ENCODE measurements around the gene ZBTB34. TPM values are rescaled to one million over a fixed set of nuclear protein-coding genes. Genes with fewer than 3 reads are reported as not detected.
A peak's percentile ranks its signal among the peaks of the same experiment; 100 is the strongest.

Gene ZBTB34
- total RNA-seq, 2 donors from 2014 or later, result 5.3 to 7.5 TPM

DNA sequence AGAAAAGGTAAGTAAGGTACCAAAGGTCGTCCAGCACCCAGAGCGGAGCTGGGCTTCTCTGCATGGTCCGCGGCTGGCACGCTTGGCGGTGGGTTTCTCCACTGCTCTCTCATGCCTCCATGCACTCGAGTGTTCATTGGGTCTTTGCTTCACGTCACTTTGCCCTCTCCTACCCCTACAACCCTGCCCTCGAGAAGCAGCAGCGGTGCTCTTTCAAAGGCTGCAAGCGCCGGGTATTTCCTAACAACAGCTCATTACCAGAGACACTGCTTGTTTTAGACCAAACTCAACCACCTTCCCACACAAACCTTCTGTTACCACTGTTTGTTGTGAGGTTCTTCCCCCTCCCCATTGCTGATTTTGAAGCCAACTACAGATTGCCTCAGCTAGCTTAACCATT, 21.5 kb upstream of the ZBTB34 start:
- Histone ChIP-seq H3K4me1 (peaks cover 13% of the 10 kb centered on the region), H3K36me3 (replicated peaks in 1 of 2; ENCODE audit: insufficient read depth in 1 of 2, low read depth in 2 of 2) (no peaks in the 10 kb centered on the region), H3K27ac (no peak overlapping the region), H3K9me3 (no peaks in the 10 kb centered on the region), H3K4me3 (no peak overlapping the region), H3K27me3 (no peaks in the 10 kb centered on the region)
- WGBS, 2 donors, result 91 to 94% methylated on average over 12 of the region's 12 CpGs
- no peak for TF ChIP-seq POLR2A (IDR thresholded peaks at IDR 0.05)
- TF ChIP-seq, protein P1, sequence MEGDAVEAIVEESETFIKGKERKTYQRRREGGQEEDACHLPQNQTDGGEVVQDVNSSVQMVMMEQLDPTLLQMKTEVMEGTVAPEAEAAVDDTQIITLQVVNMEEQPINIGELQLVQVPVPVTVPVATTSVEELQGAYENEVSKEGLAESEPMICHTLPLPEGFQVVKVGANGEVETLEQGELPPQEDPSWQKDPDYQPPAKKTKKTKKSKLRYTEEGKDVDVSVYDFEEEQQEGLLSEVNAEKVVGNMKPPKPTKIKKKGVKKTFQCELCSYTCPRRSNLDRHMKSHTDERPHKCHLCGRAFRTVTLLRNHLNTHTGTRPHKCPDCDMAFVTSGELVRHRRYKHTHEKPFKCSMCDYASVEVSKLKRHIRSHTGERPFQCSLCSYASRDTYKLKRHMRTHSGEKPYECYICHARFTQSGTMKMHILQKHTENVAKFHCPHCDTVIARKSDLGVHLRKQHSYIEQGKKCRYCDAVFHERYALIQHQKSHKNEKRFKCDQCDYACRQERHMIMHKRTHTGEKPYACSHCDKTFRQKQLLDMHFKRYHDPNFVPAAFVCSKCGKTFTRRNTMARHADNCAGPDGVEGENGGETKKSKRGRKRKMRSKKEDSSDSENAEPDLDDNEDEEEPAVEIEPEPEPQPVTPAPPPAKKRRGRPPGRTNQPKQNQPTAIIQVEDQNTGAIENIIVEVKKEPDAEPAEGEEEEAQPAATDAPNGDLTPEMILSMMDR (IDR thresholded peaks at IDR 0.05), result no peak
- intact Hi-C loops (cut with DNase I), result no loop called here
- ATAC-seq, result no peak
- no peak for DNase-seq

DNA sequence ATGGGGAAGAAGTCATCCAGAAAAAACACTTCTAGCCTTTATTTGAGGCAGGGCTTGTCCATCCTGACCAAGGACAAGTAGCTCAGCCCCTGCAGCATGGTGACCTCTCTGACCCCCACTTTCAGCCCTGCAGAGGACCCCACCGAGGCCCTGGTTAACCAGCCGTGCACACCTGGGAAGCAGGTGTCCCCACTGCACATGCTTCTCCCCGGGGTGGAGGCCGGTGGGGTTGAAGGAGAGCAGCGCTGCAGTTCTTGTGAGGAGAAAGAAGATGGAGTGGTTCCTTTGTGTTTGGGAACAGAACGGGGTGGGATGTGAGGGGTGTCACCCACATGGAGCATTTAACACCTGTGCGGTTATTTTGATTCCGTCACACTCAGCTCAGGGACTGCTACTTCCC, 21.1 kb upstream of the ZBTB34 start:
- TF ChIP-seq, protein P1 (IDR thresholded peaks at IDR 0.05), result no peak
- no peak for TF ChIP-seq POLR2A (IDR thresholded peaks at IDR 0.05)
- WGBS, 2 donors, result 87 to 89% methylated on average over 4 to 8 of the region's 8 CpGs
- H3K27ac ChIP-seq, result no peak overlapping the region

DNA sequence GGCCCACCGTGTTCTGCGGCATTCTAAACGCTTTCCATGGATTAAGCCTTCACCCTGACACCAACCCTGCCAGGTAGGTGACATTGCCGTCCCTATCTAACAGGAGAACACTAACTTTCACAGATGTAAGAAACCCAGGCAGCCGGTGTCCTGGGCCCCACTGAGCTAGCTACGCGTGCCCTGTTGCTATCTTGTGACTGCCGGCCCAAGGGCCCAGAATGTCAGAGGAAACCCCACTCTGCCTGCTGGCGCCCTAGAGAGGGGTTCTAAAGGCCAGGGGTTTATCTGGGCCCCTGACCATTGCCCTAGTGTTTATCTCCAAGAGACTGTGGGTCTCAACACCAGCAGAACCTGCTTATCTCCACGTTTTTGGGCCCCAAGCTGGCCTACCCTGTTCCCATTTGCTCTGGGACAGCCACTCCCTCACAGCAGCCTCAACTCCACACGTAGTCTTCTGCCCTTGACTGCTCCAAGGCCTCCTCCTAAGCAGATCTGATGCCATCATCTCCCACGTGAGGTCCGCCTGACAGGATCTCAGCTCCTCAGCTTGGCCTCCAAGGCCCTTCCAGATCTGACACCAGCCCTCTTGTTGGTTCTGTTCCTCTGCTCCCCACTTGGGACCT, 18.1 kb upstream of the ZBTB34 start:
- ATAC-seq (no peak), DNase-seq (no peak)
- intact Hi-C loops (cut with DNase I), result no loop called here
- Histone ChIP-seq H3K27ac (peak overlapping the region in 3 of 4 donors; percentile 59 to 70 (median 68)), H3K4me1 (peaks cover 16% of the 10 kb centered on the region), H3K4me3 (no peak overlapping the region), H3K36me3 (replicated peaks in 1 of 2; ENCODE audit: insufficient read depth in 1 of 2, low read depth in 2 of 2) (no peaks in the 10 kb centered on the region), H3K27me3 (no peaks in the 10 kb centered on the region), H3K9me3 (no peaks in the 10 kb centered on the region)
- TF ChIP-seq, protein P1 (IDR thresholded peaks at IDR 0.05), result no peak
- TF ChIP-seq POLR2A (IDR thresholded peaks at IDR 0.05), result no peak
- 83 to 88% methylated on average over 13 of the region's 13 CpGs for WGBS, 2 donors

More for the DNA sequence above, 21.1 kb upstream of the ZBTB34 start:
- no peaks in the 10 kb centered on the region for H3K9me3 ChIP-seq
- no peak overlapping the region for H3K4me3 ChIP-seq
- H3K36me3 ChIP-seq (replicated peaks in 1 of 2; ENCODE audit: insufficient read depth in 1 of 2, low read depth in 2 of 2), result no peaks in the 10 kb centered on the region
- intact Hi-C loops (cut with DNase I), result no loop called here
- ATAC-seq (no peak), DNase-seq (no peak)
- H3K27me3 ChIP-seq, result no peaks in the 10 kb centered on the region
- H3K4me1 ChIP-seq, result peaks cover 16% of the 10 kb centered on the region

DNA sequence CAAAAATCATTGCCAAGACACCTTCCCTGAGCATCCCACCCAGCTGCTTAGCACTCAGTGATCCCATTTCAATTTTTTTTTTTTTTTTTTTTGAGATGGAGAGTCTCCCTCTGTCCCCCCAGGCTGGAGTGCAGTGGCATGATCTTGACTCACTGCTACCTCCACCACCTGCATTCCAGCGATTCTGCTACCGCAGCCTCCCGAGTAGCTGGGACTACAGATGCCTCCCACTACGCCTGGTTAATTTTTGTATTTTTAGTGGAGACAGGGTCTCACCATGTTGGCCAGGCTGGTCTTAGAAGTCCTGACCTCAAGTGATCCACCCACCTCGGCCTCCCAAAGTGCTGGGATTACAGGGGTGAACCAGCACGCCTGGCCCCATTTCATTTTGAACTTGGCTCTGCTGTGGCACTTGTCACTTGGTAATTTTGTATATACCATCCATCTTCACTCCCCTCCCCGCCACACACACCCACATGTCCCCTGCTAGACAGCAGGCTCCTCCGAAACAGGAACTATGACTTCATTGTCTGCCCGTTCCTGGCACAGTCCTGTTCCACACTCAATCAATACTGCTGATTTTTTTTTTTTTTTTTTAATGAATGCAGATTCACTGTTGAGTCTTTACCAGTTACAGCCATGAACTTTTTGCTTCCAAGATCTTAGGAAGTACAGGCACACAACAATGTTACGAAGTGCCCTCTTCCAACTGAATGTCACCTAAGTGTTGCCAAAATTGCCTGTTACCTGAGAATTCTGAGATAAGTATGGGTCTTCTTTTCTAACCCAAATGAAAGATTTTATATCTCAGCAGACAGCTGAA, 17.3 kb upstream of the ZBTB34 start:
- DNase-seq, result peak in 3 of 4 donors; percentile 23 to 43 (median 27)
- peak; percentile 79 for ATAC-seq
- no peaks in the 10 kb centered on the region for H3K27me3 ChIP-seq

More for the DNA sequence above, 17.3 kb upstream of the ZBTB34 start:
- Histone ChIP-seq H3K9me3 (no peaks in the 10 kb centered on the region), H3K36me3 (replicated peaks in 1 of 2; ENCODE audit: insufficient read depth in 1 of 2, low read depth in 2 of 2) (no peaks in the 10 kb centered on the region), H3K27ac (peak overlapping the region in 3 of 4 donors; percentile 59 to 70 (median 68)), H3K4me1 (peaks cover 16% of the 10 kb centered on the region), H3K4me3 (no peak overlapping the region)
- intact Hi-C loops (cut with DNase I), result no loop called here
- TF ChIP-seq, protein P1 (IDR thresholded peaks at IDR 0.05), result no peak
- TF ChIP-seq POLR2A (IDR thresholded peaks at IDR 0.05), result no peak
- WGBS, 2 donors, result 47% methylated on average over 10 of the region's 10 CpGs
